Stromal cell of bone marrow (primary cell): ENCODE results near the gene PHB1.
"Not testable (repeated sequence)": the region's sequence is repeated elsewhere in the genome, so short reads cannot be mapped to it uniquely, and the experiment has no call there.

ENCODE experiments used
- DNase-seq: peaks from one replicate; pipeline ENCODE4 v3.0.0-alpha.2; 2012; ENCODE audit warnings: low read depth

Gene PHB1

DNA sequence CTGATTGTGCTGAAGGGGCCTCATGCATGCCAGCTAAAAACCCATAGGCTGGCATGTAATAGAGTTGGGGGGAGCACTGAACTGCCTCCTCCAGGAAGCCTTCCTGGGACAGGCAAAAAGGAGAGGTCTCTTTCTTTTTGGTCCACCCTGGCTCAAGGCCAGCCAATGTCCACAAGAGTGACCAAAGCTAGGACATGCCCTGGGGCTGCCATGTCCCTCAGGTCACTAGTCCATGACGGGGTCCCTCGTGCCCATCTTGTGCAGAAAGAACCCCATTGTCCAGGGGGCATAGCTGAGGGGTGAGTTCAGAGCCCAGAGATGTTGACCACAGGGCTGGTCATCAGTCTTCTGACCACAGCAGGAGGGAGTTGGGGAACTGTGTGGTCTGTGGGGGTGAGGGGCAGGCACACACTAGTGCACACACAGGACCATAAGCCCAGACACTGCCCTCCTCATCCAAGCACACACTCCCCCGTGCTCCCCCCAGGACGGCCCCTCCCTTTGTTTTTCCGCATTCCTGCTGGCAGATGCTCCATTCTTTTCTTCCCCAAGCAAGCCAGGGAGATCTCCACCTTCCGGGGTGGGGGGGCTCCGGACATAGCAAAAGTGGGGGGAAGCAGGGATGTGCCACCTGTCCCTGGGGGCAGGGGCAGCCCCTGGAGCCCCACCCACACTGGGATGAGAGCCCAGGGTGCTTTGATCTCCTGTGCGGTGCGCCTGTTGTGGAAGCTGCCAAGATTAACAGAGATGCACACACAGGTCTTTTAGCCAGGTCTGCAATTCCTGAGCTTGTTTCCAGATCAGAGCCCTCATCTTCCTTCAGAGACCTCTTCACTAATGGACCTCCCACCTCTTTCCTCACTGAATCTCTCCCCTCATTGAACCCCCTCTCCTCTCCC, 25.2 kb upstream of the PHB1 start:
- no peak for DNase-seq

- no peak for DNase-seq
Observed at GRCh38 chr17:49439305-49439672, 24.6 kb upstream of the PHB1 start.

- no peak for DNase-seq
Observed at GRCh38 chr17:49438436-49439278, 24.0 kb upstream of the PHB1 start.

DNA sequence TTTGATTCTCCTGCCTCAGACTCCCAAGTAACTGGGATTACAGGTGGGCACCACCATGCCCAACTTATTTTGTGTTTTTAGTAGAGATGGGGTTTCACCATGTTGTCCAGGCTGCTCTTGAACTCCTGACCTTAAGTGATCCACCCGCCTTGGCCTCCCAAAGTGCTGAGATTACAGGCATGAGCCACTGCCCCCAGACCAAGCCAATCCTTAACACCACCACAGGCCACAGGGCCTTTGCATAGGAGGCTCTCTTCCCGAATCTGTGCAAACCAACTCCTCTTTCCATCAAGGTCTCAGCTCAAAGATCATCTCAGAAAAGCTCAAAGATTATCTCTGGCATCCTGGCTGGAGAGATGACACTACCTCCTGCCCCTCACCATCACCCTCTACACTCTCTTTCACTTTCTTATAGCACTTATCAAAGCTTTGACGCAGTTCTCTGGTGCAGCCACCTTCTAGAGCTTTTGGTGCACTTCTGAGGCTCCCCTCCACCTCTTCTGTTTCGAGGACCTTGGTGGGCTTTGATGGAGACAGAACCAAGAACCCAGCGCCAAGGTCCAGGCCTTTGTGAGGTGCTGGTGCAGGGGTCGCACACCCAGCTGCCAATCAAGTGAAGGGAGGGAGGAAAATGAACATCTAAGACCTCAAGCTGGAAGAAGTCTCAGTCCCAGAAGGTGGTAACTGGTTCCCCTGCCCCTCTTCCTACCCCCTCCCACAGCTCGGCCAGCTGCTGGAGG, 23.2 kb upstream of the PHB1 start:
- DNase-seq = no peak

DNA sequence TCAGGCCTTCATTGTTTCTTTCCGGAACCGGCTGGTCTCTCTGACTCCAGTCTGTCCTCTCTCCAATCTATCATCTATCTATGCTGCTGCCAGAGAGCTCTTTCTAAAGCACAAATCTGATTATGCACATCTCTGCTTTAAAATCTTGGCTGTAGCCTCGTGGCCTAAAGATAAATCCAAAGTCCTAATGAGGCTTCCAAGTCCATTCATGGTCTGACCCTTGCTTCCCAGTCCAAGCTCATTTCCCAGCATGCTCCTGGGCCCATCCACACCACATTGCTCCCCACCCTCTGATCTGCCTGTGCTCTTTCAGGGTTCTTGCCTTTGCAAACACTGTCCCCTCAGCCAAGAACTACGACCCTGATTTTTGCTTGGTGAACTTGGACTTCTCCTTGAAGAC, 21.5 kb upstream of the PHB1 start:
- DNase-seq = no peak

GRCh38 chr17:49435671-49436029, 21.0 kb upstream of the PHB1 start:
- DNase-seq = no peak

DNA sequence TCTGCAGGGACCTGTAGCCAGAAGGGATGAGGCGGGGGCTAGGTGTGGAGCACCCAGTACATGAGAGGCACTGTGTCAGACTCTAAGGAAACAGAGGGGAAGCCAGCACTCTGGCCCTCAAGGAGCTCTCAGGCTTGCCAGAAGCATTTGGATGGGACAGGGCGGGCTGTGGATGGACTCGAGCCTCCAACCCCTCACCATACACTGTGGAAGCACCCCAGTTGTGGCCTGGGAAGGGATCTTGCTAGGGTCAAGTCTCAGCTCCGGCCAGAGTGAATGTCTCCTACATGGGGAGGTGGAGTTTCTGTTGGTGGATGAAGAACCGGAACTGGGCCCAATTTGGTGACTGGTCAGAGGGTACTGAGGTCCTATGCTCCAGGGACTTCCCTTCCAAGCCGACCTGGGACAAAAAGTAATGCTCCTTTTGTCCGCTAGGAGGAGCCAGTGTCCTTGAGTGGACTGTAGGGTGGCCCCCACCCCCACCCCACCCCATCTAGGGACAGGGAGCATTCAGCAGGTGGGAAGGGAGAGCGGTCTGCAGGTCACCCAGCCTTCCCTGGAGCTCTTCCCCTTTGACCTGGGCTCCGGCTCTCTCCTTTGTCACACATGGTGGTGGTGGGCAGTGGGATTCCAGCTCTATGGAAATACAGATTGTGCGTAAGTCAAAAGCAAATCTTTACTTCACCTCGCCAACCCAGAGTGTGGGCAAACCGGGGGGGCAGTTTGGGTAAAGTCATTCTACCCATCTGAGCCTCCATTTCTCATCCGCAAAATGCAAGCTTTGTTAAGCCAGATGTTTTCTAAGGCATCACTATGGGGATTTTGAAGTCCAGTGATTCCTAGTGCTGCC, 20.4 kb upstream of the PHB1 start:
- DNase-seq = no peak

GRCh38 chr17:49433000-49433694, 18.5 kb upstream of the PHB1 start:
- DNase-seq = no peak

DNA sequence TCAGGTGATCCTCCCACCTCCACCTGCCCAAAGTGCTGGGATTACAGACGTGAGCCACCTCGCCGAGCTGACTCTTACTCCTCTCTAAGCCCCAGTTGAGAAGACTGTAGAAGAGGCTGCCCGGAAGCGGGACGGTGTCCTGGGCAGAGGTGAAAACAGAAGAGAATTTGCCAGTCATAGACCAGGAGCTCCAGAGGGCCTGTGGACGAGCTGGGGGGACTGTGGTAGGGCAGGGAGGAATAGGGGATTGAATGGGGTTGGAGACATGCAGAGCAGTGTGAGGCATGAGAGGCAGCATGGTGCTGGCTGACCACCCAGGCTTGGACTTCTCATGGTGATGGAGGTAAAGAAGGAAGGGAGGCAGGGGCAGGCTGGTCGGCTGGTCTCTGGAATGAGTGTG, 17.1 kb upstream of the PHB1 start:
- no peak for DNase-seq

GRCh38 chr17:49425004-49425286, 10.3 kb upstream of the PHB1 start:
- DNase-seq = no peak

DNA sequence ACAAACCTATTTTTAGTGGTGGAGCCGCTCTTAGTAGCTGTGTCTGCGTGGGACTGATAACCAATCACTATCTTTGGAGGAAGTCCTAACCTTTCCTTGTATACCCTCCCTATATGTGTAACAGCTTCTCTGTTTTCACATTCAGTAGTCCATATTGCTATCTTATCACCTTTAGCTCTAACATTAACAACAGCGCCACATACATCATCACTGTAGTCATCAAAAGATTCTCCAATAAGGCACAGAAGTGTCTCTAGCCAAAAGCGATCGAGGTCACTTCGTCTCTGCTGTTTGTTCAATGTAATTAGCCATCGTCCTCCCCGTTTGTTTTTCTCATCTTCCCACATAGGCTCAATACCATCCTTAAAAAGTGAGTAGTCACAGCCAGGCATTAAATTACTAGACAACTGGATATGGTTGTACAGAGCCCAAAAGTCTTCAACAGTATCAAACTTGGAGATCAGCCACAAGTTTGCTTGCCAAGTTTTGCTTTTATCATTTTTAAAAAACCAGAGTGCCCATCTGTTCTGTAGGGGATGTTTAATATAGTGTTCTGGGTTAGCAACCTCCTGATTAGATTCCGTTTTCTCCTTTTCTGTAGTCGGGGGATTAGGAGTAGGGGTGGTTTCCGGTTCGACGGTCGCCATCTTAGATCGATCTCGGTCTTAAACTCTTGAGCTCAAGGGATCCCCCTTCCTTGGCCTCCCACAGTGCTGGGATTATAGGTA, 9.8 kb upstream of the PHB1 start:
- not testable (repeated sequence) for DNase-seq

DNA sequence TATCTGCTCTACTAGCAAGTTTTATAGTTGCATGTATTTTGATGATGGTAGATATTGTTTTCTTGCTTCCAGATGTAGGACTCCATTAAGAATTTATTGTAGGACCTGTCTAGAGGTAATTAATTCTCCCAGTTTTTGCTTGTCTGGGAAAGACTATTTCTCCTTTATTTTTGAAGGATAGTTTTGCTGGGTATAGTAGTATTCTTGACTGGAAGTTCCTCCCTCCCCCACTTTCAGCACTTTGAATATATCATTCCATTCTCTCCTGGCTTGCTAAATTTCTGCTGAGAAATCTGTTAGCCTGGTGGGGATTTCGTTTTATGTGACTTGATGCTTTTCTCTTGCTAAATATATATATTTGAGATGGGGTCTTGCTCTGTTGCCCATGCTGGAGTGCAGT, 8.0 kb upstream of the PHB1 start:
- DNase-seq = no peak

- not testable (repeated sequence) for DNase-seq
Observed at GRCh38 chr17:49419761-49420160, 5.1 kb upstream of the PHB1 start.

GRCh38 chr17:49418754-49419740, 4.4 kb upstream of the PHB1 start:
- DNase-seq = not testable (repeated sequence)

- no peak for DNase-seq
Observed at GRCh38 chr17:49414271-49414621, 436 bp downstream of the PHB1 start.

GRCh38 chr17:49409066-49409465, 5.6 kb downstream of the PHB1 start:
- no peak for DNase-seq

GRCh38 chr17:49407981-49408501, 6.6 kb downstream of the PHB1 start:
- no peak for DNase-seq

- DNase-seq = no peak
Observed at GRCh38 chr17:49407086-49407485, 7.6 kb downstream of the PHB1 start.

DNA sequence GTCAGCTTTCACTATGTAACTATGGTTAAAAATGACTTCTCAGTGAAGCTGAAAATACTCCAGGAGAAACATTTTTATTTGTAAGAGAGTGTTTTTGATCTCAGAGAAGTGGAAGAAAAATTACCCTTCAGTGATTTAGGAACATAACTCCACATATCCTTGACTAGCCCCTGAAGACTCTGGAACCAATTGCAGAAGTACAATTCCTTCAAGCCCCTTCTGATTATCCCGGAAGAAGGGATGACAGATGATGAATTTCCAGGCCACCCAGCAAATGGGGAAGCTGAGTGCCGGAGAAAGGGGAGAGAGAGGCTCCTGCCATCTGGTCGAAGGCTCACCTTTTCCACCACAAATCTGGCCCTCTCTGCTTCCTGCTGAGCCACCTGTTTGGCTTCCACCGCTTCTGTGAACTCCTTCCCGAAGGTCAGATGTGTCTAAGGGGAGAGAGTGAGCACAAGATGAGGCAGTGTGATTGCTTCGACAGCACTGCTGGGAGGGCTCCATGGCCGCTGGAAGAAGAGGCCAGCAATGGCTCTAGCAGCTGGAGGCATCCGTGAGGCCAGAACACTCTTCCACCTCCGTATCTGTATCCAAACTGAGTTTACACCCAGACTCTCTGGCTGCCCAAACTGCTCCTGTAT, 8.1 kb downstream of the PHB1 start:
- DNase-seq = no peak
